Measurements from ENCODE around the gene NPIPA1. TPM values are rescaled to one million over a fixed set of nuclear protein-coding genes. Genes with fewer than 3 reads are reported as not detected.
"Not testable (repeated sequence)": the region's sequence is repeated elsewhere in the genome, so short reads cannot be mapped to it uniquely, and the experiment has no call there.

NPIPA1 gene
- total and polyA plus RNA-seq, 9 of the 15 experiments (the other 6 are each of a cell fraction or from before 2014, with no cell fraction given) = 8.2 to 48.7 (median 27.2) TPM

DNA sequence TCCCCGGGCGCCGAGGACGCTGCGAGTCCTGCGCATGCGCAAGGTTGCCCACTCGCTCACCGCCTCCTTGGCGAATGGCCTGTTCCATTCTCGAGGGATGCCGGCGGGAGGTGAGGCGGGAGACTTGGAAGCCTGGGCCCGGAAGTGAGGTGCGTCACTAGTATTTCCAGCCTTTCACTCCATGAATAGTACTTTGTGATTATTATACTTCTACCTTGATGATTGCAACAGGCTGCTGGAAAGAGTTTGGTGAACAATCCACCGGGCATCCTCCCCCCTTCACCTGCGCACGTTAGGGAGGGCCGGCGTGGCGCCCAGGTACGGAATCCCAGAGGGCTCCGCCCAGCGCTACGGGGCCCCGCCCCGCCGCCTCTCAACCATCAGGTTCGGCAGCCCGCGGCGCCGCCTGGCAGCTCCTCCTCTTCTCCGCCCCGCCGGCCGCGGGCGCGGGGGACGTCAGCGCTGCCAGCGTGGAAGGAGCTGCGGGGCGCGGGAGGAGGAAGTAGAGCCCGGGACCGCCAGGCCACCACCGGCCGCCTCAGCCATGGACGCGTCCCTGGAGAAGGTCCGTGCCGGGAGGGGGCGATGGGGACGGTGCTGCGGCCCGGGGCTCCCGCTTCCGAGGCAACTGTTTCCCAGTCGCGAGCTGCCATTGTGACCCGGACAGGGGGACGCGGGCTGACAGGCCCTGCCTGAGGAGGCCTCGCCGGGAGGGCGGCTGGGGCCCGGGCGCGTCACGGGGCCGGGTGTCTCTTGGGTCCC, 37.6 kb downstream of the NPIPA1 start, which contains the start of gene PDXDC1 (continued):
- TF ChIP-seq, protein P1, sequence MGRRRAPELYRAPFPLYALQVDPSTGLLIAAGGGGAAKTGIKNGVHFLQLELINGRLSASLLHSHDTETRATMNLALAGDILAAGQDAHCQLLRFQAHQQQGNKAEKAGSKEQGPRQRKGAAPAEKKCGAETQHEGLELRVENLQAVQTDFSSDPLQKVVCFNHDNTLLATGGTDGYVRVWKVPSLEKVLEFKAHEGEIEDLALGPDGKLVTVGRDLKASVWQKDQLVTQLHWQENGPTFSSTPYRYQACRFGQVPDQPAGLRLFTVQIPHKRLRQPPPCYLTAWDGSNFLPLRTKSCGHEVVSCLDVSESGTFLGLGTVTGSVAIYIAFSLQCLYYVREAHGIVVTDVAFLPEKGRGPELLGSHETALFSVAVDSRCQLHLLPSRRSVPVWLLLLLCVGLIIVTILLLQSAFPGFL (CRISPR knock-in tag; IDR thresholded peaks at IDR 0.05) = 0 out of 2 replicates have a peak, but pooled peaks have one; percentile 43
- peak; percentile 32; the same call in 1 of the 2 replicates for TF ChIP-seq NR2C2 (CRISPR knock-in tag; IDR thresholded peaks at IDR 0.05)
- peak; percentile 80 for TF ChIP-seq NR2C2 (tag; IDR thresholded peaks at IDR 0.05)
- TF ChIP-seq NRF1 (conservative IDR thresholded peaks at IDR 0.05 in 1 of 2, IDR thresholded peaks at IDR 0.05 in 1 of 2) = peak; percentile 97
- peak in 1 of 2 experiments; percentile 78; a peak in 2 of 4 replicates for TF ChIP-seq HDAC1 (IDR thresholded peaks at IDR 0.05)
- 0 out of 2 replicates have a peak, but pooled peaks have one; percentile 27 for TF ChIP-seq HCFC1 (IDR thresholded peaks at IDR 0.05; ENCODE audit: low read depth, low read length)
- peak; percentile 78 for TF ChIP-seq SMAD4 (CRISPR knock-in tag; conservative IDR thresholded peaks at IDR 0.05)
- peak; percentile 77 for TF ChIP-seq TAF1 (IDR thresholded peaks at IDR 0.05; ENCODE audit: control insufficient read depth, extremely low read depth, insufficient read depth, low read length, severe bottlenecking)
- peak; percentile 72 for TF ChIP-seq FOXP1 (CRISPR knock-in tag; IDR thresholded peaks at IDR 0.05)
- peak; percentile 38 for TF ChIP-seq EGR1 (conservative IDR thresholded peaks at IDR 0.05)
- TF ChIP-seq, protein P2, sequence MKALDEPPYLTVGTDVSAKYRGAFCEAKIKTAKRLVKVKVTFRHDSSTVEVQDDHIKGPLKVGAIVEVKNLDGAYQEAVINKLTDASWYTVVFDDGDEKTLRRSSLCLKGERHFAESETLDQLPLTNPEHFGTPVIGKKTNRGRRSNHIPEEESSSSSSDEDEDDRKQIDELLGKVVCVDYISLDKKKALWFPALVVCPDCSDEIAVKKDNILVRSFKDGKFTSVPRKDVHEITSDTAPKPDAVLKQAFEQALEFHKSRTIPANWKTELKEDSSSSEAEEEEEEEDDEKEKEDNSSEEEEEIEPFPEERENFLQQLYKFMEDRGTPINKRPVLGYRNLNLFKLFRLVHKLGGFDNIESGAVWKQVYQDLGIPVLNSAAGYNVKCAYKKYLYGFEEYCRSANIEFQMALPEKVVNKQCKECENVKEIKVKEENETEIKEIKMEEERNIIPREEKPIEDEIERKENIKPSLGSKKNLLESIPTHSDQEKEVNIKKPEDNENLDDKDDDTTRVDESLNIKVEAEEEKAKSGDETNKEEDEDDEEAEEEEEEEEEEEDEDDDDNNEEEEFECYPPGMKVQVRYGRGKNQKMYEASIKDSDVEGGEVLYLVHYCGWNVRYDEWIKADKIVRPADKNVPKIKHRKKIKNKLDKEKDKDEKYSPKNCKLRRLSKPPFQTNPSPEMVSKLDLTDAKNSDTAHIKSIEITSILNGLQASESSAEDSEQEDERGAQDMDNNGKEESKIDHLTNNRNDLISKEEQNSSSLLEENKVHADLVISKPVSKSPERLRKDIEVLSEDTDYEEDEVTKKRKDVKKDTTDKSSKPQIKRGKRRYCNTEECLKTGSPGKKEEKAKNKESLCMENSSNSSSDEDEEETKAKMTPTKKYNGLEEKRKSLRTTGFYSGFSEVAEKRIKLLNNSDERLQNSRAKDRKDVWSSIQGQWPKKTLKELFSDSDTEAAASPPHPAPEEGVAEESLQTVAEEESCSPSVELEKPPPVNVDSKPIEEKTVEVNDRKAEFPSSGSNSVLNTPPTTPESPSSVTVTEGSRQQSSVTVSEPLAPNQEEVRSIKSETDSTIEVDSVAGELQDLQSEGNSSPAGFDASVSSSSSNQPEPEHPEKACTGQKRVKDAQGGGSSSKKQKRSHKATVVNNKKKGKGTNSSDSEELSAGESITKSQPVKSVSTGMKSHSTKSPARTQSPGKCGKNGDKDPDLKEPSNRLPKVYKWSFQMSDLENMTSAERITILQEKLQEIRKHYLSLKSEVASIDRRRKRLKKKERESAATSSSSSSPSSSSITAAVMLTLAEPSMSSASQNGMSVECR (CRISPR knock-in tag; IDR thresholded peaks at IDR 0.05) = peak; percentile 79
- peak in 1 of 2 experiments; percentile 63; a peak in 1 of 4 replicates for TF ChIP-seq KDM4B (IDR thresholded peaks at IDR 0.05; ENCODE audit: borderline replicate concordance in 2 of 2, low read depth in 1 of 2)
- not testable (repeated sequence) for TF ChIP-seq TEAD4 (IDR thresholded peaks at IDR 0.05; ENCODE audit: low read length)
- 0 out of 2 replicates have a peak, but pooled peaks have one; percentile 35 for TF ChIP-seq TEAD4 (CRISPR knock-in tag; IDR thresholded peaks at IDR 0.05; ENCODE audit: borderline replicate concordance)
- TF ChIP-seq, protein P3, sequence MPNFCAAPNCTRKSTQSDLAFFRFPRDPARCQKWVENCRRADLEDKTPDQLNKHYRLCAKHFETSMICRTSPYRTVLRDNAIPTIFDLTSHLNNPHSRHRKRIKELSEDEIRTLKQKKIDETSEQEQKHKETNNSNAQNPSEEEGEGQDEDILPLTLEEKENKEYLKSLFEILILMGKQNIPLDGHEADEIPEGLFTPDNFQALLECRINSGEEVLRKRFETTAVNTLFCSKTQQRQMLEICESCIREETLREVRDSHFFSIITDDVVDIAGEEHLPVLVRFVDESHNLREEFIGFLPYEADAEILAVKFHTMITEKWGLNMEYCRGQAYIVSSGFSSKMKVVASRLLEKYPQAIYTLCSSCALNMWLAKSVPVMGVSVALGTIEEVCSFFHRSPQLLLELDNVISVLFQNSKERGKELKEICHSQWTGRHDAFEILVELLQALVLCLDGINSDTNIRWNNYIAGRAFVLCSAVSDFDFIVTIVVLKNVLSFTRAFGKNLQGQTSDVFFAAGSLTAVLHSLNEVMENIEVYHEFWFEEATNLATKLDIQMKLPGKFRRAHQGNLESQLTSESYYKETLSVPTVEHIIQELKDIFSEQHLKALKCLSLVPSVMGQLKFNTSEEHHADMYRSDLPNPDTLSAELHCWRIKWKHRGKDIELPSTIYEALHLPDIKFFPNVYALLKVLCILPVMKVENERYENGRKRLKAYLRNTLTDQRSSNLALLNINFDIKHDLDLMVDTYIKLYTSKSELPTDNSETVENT (CRISPR knock-in tag; IDR thresholded peaks at IDR 0.05) = peak; percentile 87
- TF ChIP-seq NONO (IDR thresholded peaks at IDR 0.05; ENCODE audit: low read depth in 2 of 2, low read length in 1 of 2) = peak; percentile 82 to 98
- TF ChIP-seq, protein P4, sequence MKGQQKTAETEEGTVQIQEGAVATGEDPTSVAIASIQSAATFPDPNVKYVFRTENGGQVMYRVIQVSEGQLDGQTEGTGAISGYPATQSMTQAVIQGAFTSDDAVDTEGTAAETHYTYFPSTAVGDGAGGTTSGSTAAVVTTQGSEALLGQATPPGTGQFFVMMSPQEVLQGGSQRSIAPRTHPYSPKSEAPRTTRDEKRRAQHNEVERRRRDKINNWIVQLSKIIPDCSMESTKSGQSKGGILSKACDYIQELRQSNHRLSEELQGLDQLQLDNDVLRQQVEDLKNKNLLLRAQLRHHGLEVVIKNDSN (CRISPR knock-in tag; IDR thresholded peaks at IDR 0.05) = peak; percentile 43; the same call in 1 of the 2 replicates
